Activated CD4-positive, alpha-beta memory T cell treated with anti-CD3 and anti-CD28 coated beads for 36 hours (primary cell): ENCODE data around the gene AGR3. TPM values are rescaled to one million over a fixed set of nuclear protein-coding genes. Genes with fewer than 3 reads are reported as not detected.
"Not testable (repeated sequence)": the region's sequence is repeated elsewhere in the genome, so short reads cannot be mapped to it uniquely, and the experiment has no call there.

Experiments used
- CTCF ChIA-PET: fragments of 350-600 bp; sonication (Branson Sonifier 250); formaldehyde crosslinking; loops from one replicate; lab custom pipeline; 2021; ENCODE audit warnings: antibody characterized with exemption, inconsistent platforms; lab: Charles Lee
- POLR2A ChIA-PET: fragments of 350-600 bp; sonication (Branson Sonifier 250); formaldehyde crosslinking; loops from one replicate; lab custom pipeline; 2021; ENCODE audit warnings: antibody characterized with exemption; lab: Charles Lee
- DNase-seq: peaks from one replicate; pipeline ENCODE4 v3.0.0-alpha.2; 2020
- H3K27ac Mint-ChIP-seq: one replicate; pipeline ENCODE4 v1.8.0; 2021; ENCODE audit warnings: mixed read lengths
- H3K27me3 Mint-ChIP-seq: one replicate; pipeline ENCODE4 v1.8.0; 2021; ENCODE audit warnings: mixed read lengths
- H3K36me3 Mint-ChIP-seq: one replicate; pipeline ENCODE4 v1.8.0; 2021; ENCODE audit warnings: mixed read lengths
- H3K4me1 Mint-ChIP-seq: one replicate; pipeline ENCODE4 v1.8.0; 2021; ENCODE audit warnings: low read depth, mixed read lengths
- H3K4me3 Mint-ChIP-seq: one replicate; pipeline ENCODE4 v1.8.0; 2021; ENCODE audit warnings: mild to moderate bottlenecking, mixed read lengths
- H3K9me3 Mint-ChIP-seq: one replicate; pipeline ENCODE4 v1.8.0; 2021; ENCODE audit warnings: mixed read lengths
- intact Hi-C: fragments of 100-400 bp; cut with micrococcal nuclease; formaldehyde crosslinking; loops from one replicate; pipeline ENCODE4 v1.15.1; 2023
- total RNA-seq, 2 experiments: library from RNA; stranded (reverse); gene quantifications; one replicate each; pipeline ENCODE4 v1.2.3, GENCODE V29; 2021

AGR3 gene
- total RNA-seq, 2 experiments from 2014 or later, result not detected

DNA sequence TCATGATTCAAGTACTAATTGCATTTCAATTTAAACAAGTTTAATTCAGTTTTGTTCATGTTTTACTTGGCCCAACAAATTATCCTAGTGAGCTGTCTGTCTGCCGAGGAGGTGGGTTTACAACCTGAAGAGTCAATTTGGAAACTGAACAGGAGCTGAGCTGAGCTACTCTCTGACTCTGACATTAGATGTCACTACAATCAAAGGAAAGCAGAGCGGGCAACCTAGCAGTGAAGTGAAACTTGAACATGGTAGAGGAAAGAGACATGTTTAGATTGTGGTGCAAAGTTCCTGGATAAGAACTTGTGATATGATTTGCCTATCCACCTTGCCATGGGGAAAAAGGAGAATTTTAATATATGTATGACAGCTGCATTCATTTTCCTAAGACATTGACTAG is 9.6 kb upstream of the AGR3 start:
- POLR2A ChIA-PET, result no interaction called here
- no peaks in the 10 kb centered on the region for H3K36me3 Mint-ChIP-seq
- H3K9me3 Mint-ChIP-seq, result no peaks in the 10 kb centered on the region
- peaks cover 19% of the 10 kb centered on the region for H3K4me1 Mint-ChIP-seq
- H3K27me3 Mint-ChIP-seq, result no peaks in the 10 kb centered on the region
- CTCF ChIA-PET, result interaction anchor here (0.6 to 2.5 kb wide), 5 partner anchors 23 to 756 kb away, joined by 3 to 30 read pairs (median 4); no protein-coding TSS in a partner anchor
- H3K27ac Mint-ChIP-seq, result no peak overlapping the region
- no peak overlapping the region for H3K4me3 Mint-ChIP-seq
- intact Hi-C loops, result loop anchor here (1.0 kb wide), 1 partner anchor 27 kb away; no protein-coding TSS in a partner anchor
- DNase-seq, result no peak

DNA sequence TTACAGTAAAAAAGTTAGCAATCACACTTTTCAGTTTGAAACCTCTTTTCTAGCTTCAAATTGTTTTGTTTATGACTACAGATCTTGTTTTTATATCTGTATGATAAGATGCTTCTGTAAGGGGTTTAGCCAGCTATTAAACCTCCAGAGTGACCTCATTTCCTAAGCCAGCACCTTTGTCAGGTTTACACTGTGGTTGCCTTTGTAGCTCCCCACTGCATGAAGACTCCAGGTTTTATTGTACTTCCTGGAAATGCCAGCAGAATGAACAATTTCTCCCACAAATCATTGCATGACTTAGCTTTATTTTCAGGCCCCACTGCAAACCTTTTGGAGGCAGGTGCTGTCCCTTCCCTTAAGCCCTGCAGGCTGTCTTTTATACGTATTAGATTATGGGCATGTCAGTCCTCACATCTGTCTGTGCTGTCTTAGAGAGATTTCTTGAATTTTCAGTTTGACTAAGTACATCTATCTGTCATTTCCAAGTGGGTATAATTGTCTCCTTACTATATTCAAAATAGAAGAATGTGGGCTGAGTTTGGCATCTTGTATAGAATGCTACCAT is 8.2 kb upstream of the AGR3 start:
- H3K27me3 Mint-ChIP-seq, result no peaks in the 10 kb centered on the region
- H3K9me3 Mint-ChIP-seq, result no peaks in the 10 kb centered on the region
- ChIA-PET CTCF (interaction anchor here (0.9 to 2.9 kb wide), 2 partner anchors 28 to 30 kb away, joined by 6 to 15 read pairs; no protein-coding TSS in a partner anchor), POLR2A (no interaction called here)
- H3K36me3 Mint-ChIP-seq, result no peaks in the 10 kb centered on the region
- H3K4me1 Mint-ChIP-seq, result peaks cover 19% of the 10 kb centered on the region
- no peak overlapping the region for H3K4me3 Mint-ChIP-seq
- H3K27ac Mint-ChIP-seq, result no peak overlapping the region
- DNase-seq, result no peak
- intact Hi-C loops, result no loop called here

GRCh38 chr7:16889305-16889704 is 7.5 kb upstream of the AGR3 start:
- CTCF ChIA-PET, result interaction anchor here (0.6 to 2.9 kb wide), 3 partner anchors 29 to 76 kb away, joined by 3 to 15 read pairs (median 6); no protein-coding TSS in a partner anchor
- no peak overlapping the region for H3K4me3 Mint-ChIP-seq

DNA sequence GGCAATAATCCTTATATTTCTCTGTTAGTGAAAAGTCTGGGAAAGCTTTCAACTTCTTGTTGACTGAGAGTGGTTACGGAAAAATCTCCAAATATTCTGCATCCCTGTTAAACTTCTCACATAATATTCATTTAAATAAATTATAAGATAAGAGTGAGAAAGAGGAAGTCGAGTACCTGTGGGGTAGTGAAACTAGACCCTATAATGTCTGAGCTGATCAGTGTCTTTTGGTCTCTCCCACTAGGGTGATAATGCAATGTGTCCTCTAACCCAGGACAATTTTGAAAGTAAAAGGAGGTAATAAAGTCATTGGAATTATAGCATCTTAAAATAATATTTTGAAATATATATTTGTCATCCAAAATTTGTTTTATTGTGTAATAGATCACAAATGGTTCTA is 2.1 kb upstream of the AGR3 start:
- intact Hi-C loops, result no loop called here
- CTCF ChIA-PET, result interaction anchor here (0.6 kb wide), 2 partner anchors 384 to 420 kb away, joined by 3 to 4 read pairs; no protein-coding TSS in a partner anchor
- H3K27ac Mint-ChIP-seq, result no peak overlapping the region
- H3K27me3 Mint-ChIP-seq, result peaks cover 2% of the 10 kb centered on the region
- no peaks in the 10 kb centered on the region for H3K36me3 Mint-ChIP-seq
- no peak overlapping the region for H3K4me3 Mint-ChIP-seq
- no peak for DNase-seq
- H3K4me1 Mint-ChIP-seq, result no peaks in the 10 kb centered on the region
- H3K9me3 Mint-ChIP-seq, result no peaks in the 10 kb centered on the region
- POLR2A ChIA-PET, result no interaction called here

More at GRCh38 chr7:16889305-16889704, 7.5 kb upstream of the AGR3 start:
- Mint-ChIP-seq H3K27ac (no peak overlapping the region), H3K9me3 (no peaks in the 10 kb centered on the region), H3K36me3 (no peaks in the 10 kb centered on the region), H3K27me3 (no peaks in the 10 kb centered on the region), H3K4me1 (peaks cover 19% of the 10 kb centered on the region)
- DNase-seq, result no peak
- intact Hi-C loops, result no loop called here
- POLR2A ChIA-PET, result no interaction called here

- peaks cover 2% of the 10 kb centered on the region for H3K27me3 Mint-ChIP-seq
- H3K27ac Mint-ChIP-seq, result no peak overlapping the region
- no peaks in the 10 kb centered on the region for H3K4me1 Mint-ChIP-seq
- H3K4me3 Mint-ChIP-seq, result no peak overlapping the region
- H3K36me3 Mint-ChIP-seq, result no peaks in the 10 kb centered on the region
- POLR2A ChIA-PET, result no interaction called here
- intact Hi-C loops, result no loop called here
- H3K9me3 Mint-ChIP-seq, result no peaks in the 10 kb centered on the region
- CTCF ChIA-PET, result interaction anchor here (1.1 kb wide), 1 partner anchor 38 kb away, joined by 4 read pairs; no protein-coding TSS in a partner anchor
- DNase-seq, result no peak
Observed at GRCh38 chr7:16880554-16880953, 1.2 kb downstream of the AGR3 start.

DNA sequence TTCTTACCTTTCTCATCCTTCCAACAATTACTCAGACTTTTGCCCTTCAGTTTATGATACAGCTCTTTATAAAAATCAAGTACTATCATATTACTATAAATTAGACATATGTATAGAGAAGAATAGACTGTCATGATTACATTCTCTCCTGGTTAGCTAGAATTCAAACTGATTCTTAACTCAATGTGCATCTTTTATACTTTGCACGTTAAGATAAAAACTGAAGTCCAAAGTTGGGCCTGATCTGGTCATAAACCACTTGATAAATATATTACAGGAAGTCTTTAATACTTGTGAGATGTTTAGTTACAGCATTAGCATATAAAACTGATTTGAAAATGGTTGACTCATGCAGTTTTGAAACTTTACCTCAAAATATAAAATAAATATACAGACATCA is 2.6 kb downstream of the AGR3 start:
- no peaks in the 10 kb centered on the region for H3K9me3 Mint-ChIP-seq
- no peak for DNase-seq
- peaks cover 2% of the 10 kb centered on the region for H3K27me3 Mint-ChIP-seq
- H3K36me3 Mint-ChIP-seq, result no peaks in the 10 kb centered on the region
- intact Hi-C loops, result no loop called here
- no peak overlapping the region for H3K27ac Mint-ChIP-seq
- POLR2A ChIA-PET, result no interaction called here
- CTCF ChIA-PET, result no interaction called here
- H3K4me1 Mint-ChIP-seq, result no peaks in the 10 kb centered on the region
- H3K4me3 Mint-ChIP-seq, result no peak overlapping the region

GRCh38 chr7:16875861-16876260 is 5.9 kb downstream of the AGR3 start:
- CTCF ChIA-PET, result no interaction called here

GRCh38 chr7:16874066-16874465 is 7.7 kb downstream of the AGR3 start:
- Mint-ChIP-seq H3K9me3 (peaks cover 11% of the 10 kb centered on the region), H3K4me1 (no peaks in the 10 kb centered on the region), H3K27me3 (no peaks in the 10 kb centered on the region), H3K27ac (no peak overlapping the region), H3K36me3 (no peaks in the 10 kb centered on the region), H3K4me3 (no peak overlapping the region)
- ChIA-PET CTCF (no interaction called here), POLR2A (no interaction called here)
- intact Hi-C loops, result no loop called here
- DNase-seq, result no peak

More at GRCh38 chr7:16875861-16876260, 5.9 kb downstream of the AGR3 start:
- Mint-ChIP-seq H3K4me1 (no peaks in the 10 kb centered on the region), H3K4me3 (no peak overlapping the region), H3K27me3 (no peaks in the 10 kb centered on the region), H3K9me3 (peaks cover 11% of the 10 kb centered on the region), H3K36me3 (no peaks in the 10 kb centered on the region), H3K27ac (no peak overlapping the region)
- no peak for DNase-seq
- POLR2A ChIA-PET, result no interaction called here
- intact Hi-C loops, result no loop called here

GRCh38 chr7:16867328-16867727 is 14.5 kb downstream of the AGR3 start:
- ChIA-PET CTCF (no interaction called here), POLR2A (no interaction called here)
- no peak overlapping the region for H3K4me3 Mint-ChIP-seq
- no peaks in the 10 kb centered on the region for H3K27me3 Mint-ChIP-seq
- peaks cover 7% of the 10 kb centered on the region for H3K9me3 Mint-ChIP-seq
- H3K36me3 Mint-ChIP-seq, result no peaks in the 10 kb centered on the region
- H3K27ac Mint-ChIP-seq, result no peak overlapping the region
- intact Hi-C loops, result no loop called here
- no peak for DNase-seq
- no peaks in the 10 kb centered on the region for H3K4me1 Mint-ChIP-seq

DNA sequence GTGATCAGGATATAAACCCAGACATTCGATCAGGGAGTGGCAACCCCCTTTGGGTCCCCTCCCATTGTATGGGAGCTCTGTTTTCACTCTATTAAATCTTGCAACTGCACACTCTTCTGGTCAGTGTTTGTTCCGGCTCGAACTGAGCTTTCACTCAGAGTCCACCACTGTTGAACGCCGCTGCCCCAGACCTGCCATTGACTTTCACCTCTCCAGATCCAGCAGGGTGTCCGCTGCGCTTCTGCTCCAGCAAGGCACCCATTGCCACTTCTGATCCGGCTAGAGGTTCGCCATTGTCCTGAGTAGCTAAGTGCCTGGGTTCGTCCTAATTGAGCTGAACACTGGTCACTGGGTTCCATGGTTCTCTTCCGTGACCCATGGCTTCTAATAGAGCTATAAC is 28.6 kb downstream of the AGR3 start:
- H3K4me3 Mint-ChIP-seq, H3K4me1 Mint-ChIP-seq, CTCF ChIA-PET, H3K36me3 Mint-ChIP-seq, POLR2A ChIA-PET, intact Hi-C loops, H3K9me3 Mint-ChIP-seq, H3K27ac Mint-ChIP-seq, DNase-seq: not testable (repeated sequence)
- peaks cover 39% of the 10 kb centered on the region for H3K27me3 Mint-ChIP-seq

GRCh38 chr7:16851829-16852228 is 30.0 kb downstream of the AGR3 start:
- POLR2A ChIA-PET, result no interaction called here
- Mint-ChIP-seq H3K27me3 (peaks cover 41% of the 10 kb centered on the region), H3K27ac (no peak overlapping the region), H3K9me3 (no peaks in the 10 kb centered on the region), H3K4me3 (no peak overlapping the region), H3K36me3 (no peaks in the 10 kb centered on the region), H3K4me1 (peaks cover 2% of the 10 kb centered on the region)
- no peak for DNase-seq
- CTCF ChIA-PET, result no interaction called here
- intact Hi-C loops, result no loop called here

GRCh38 chr7:16850614-16851466 is 30.9 kb downstream of the AGR3 start:
- Mint-ChIP-seq H3K27me3 (peaks cover 44% of the 10 kb centered on the region), H3K27ac (no peak overlapping the region), H3K36me3 (no peaks in the 10 kb centered on the region), H3K4me3 (no peak overlapping the region), H3K4me1 (peaks cover 2% of the 10 kb centered on the region), H3K9me3 (no peaks in the 10 kb centered on the region)
- no peak for DNase-seq
- ChIA-PET CTCF (no interaction called here), POLR2A (no interaction called here)
- intact Hi-C loops, result no loop called here
